Keratinocyte (primary cell): ENCODE results near the gene TMEFF2. TPM values are rescaled to one million over a fixed set of nuclear protein-coding genes. Genes with fewer than 3 reads are reported as not detected.

Experiments used
- DNase-seq: peaks from one replicate; pipeline ENCODE4 v3.0.0-alpha.2; 2011; ENCODE audit warnings: low read depth, missing footprints, low spot score
- FAIRE-seq: peaks from 2 replicates; lab custom pipeline; 2011; peaks lifted over from hg19 to GRCh38; lab: Jason Lieb, UNC
- H2AFZ ChIP-seq: 2 replicates; pipeline ENCODE4 v1.6.0; 2012; ENCODE audit warnings: low read length, control low read depth, inconsistent platforms; ENCODE audit not compliant: control insufficient read depth
- H3K27ac ChIP-seq: 2 replicates; pipeline ENCODE4 v1.5.1; 2011; ENCODE audit warnings: low read length; ENCODE audit not compliant: control insufficient read depth, insufficient read depth
- H3K27me3 ChIP-seq: 3 replicates; pipeline ENCODE4 v1.6.0; 2011; ENCODE audit warnings: low read length; ENCODE audit not compliant: control insufficient read depth, insufficient read depth; ENCODE audit errors: extremely low read depth
- H3K36me3 ChIP-seq, 2 experiments: 2 replicates in 1 of 2; 3 replicates in 1 of 2; pipeline ENCODE4 v1.5.1; 2011; ENCODE audit warnings: low read length in 2 of 2, mild to moderate bottlenecking in 1 of 2; ENCODE audit not compliant: control insufficient read depth in 2 of 2, insufficient read depth in 2 of 2; ENCODE audit errors: extremely low read depth in 1 of 2
- H3K4me1 ChIP-seq: 3 replicates; pipeline ENCODE4 v1.5.1; 2011; ENCODE audit warnings: low read length; ENCODE audit not compliant: control insufficient read depth, insufficient read depth; ENCODE audit errors: extremely low read depth
- H3K4me2 ChIP-seq: 3 replicates; pipeline ENCODE4 v1.6.0; 2011; ENCODE audit warnings: low read depth, low read length; ENCODE audit not compliant: control insufficient read depth, insufficient read depth; ENCODE audit errors: extremely low read depth
- H3K4me3 ChIP-seq, 3 experiments: fragments of 200-600 bp in 1 of 3; sonication (generic) in 1 of 3; 2 replicates in 2 of 3; 3 replicates in 1 of 3; pipeline ENCODE4 v1.5.1; 2011 to 2016; ENCODE audit warnings: low read length in 3 of 3, mild to moderate bottlenecking in 3 of 3, control low read depth in 2 of 3, inconsistent platforms in 1 of 3, low read depth in 1 of 3, mixed read lengths in 1 of 3, mixed run types in 1 of 3, moderate library complexity in 1 of 3; ENCODE audit not compliant: control insufficient read depth in 2 of 3, insufficient read depth in 2 of 3; ENCODE audit errors: extremely low read depth in 1 of 3
- H3K79me2 ChIP-seq: 2 replicates; pipeline ENCODE4 v1.6.0; 2012; ENCODE audit warnings: low read length; ENCODE audit not compliant: control insufficient read depth, insufficient read depth
- H3K9ac ChIP-seq: 3 replicates; pipeline ENCODE4 v1.6.0; 2011; ENCODE audit warnings: low read length; ENCODE audit not compliant: control insufficient read depth, insufficient read depth; ENCODE audit errors: extremely low read depth
- H3K9me1 ChIP-seq: 3 replicates; pipeline ENCODE4 v1.6.0; 2011; ENCODE audit warnings: low read length; ENCODE audit not compliant: control insufficient read depth, insufficient read depth; ENCODE audit errors: extremely low read depth
- H3K9me3 ChIP-seq: 2 replicates; pipeline ENCODE4 v1.5.1; 2012; ENCODE audit warnings: low read depth, low read length; ENCODE audit not compliant: control insufficient read depth
- H4K20me1 ChIP-seq: 3 replicates; pipeline ENCODE4 v1.6.0; 2011; ENCODE audit warnings: low read length; ENCODE audit not compliant: control insufficient read depth, insufficient read depth; ENCODE audit errors: extremely low read depth
- EZH2 ChIP-seq: IDR thresholded peaks from one replicate; pipeline ENCODE4 v1.6.1; 2012; ENCODE audit warnings: inconsistent platforms, mild to moderate bottlenecking, low read length, moderate library complexity
- dilution Hi-C: fragments of 300-500 bp; cut with MboI; formaldehyde crosslinking; loops from one replicate; pipeline ENCODE4 v1.7.0; 2020; ENCODE audit warnings: low sequenced_read_pairs; ENCODE audit not compliant: extremely low pct_ligation_motif_present
- polyA plus RNA-seq, 5 experiments: library from polyadenylated mRNA; depleted of rRNA in 3 of 5; stranded (reverse) in 3 of 5; stranded (forward) in 1 of 5; unstranded in 1 of 5; fragments of >200 nt; gene quantifications; 1 replicate in 1 of 5; 2 replicates in 3 of 5; 3 replicates in 1 of 5; pipeline versions ENCODE4 v1.2.1 to v1.2.3, GENCODE V29; 2011 to 2012; ENCODE audit warnings: missing spikeins in 2 of 5, low read depth in 1 of 5, low replicate concordance in 1 of 5
- TF ChIP-seq, protein P1 (sequence below), 3 experiments: IDR thresholded peaks in 1 of 3; conservative IDR thresholded peaks in 1 of 3; optimal IDR thresholded peaks in 1 of 3; 2 replicates in 2 of 3; 3 replicates in 1 of 3; pipeline versions ENCODE3 to v1.5.1; 2011; ENCODE audit warnings: low read length in 3 of 3, mild to moderate bottlenecking in 3 of 3, moderate library complexity in 2 of 3, control low read depth in 1 of 3, inconsistent platforms in 1 of 3; ENCODE audit not compliant: insufficient read depth in 2 of 3; ENCODE audit errors: extremely low read depth in 1 of 3

Gene TMEFF2
- polyA plus RNA-seq, 1 donor (not counting 4 experiments of a cell fraction or from before 2014, with no cell fraction given), result not detected

DNA sequence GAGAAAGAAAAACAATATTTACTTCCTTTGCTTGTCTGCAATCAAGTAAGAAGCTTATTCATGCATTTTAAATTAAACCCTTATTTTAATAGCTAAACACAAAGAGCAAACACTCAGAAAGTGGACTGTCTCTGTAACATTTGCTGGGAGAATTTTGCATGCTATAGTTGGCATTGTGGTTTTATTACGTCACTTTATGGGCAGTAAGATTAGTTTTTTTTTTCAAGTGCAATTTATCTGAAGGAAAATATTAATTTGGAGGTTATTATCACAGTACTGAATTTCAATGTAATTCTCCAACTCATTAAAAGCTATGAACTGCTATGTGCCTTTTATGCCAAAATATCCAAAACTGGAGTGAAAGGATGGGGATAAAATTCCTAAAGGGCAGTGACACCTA is 103.3 kb downstream of the TMEFF2 start:
- Histone ChIP-seq H3K27me3 (no peaks in the 10 kb centered on the region), H3K9me1 (peaks cover 2% of the 10 kb centered on the region), H3K79me2 (no peaks in the 10 kb centered on the region), H3K27ac (no peak overlapping the region), H3K4me2 (no peak overlapping the region), H3K4me1 (no peaks in the 10 kb centered on the region), H3K9ac (no peak overlapping the region), H3K9me3 (no peaks in the 10 kb centered on the region), H3K4me3 (no peak overlapping the region), H3K36me3 (no peaks in the 10 kb centered on the region), H2AFZ (no peak overlapping the region), H4K20me1 (no peaks in the 10 kb centered on the region)
- no peak for FAIRE-seq
- dilution Hi-C loops, result no loop called here
- DNase-seq, result no peak
- TF ChIP-seq, protein P1, sequence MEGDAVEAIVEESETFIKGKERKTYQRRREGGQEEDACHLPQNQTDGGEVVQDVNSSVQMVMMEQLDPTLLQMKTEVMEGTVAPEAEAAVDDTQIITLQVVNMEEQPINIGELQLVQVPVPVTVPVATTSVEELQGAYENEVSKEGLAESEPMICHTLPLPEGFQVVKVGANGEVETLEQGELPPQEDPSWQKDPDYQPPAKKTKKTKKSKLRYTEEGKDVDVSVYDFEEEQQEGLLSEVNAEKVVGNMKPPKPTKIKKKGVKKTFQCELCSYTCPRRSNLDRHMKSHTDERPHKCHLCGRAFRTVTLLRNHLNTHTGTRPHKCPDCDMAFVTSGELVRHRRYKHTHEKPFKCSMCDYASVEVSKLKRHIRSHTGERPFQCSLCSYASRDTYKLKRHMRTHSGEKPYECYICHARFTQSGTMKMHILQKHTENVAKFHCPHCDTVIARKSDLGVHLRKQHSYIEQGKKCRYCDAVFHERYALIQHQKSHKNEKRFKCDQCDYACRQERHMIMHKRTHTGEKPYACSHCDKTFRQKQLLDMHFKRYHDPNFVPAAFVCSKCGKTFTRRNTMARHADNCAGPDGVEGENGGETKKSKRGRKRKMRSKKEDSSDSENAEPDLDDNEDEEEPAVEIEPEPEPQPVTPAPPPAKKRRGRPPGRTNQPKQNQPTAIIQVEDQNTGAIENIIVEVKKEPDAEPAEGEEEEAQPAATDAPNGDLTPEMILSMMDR (optimal IDR thresholded peaks at IDR 0.05 in 1 of 3, IDR thresholded peaks at IDR 0.05 in 1 of 3, conservative IDR thresholded peaks at IDR 0.05 in 1 of 3; ENCODE audit: extremely low read depth in 1 of 3, insufficient read depth in 2 of 3, low read length in 3 of 3), result no peak
- no peak for TF ChIP-seq EZH2

DNA sequence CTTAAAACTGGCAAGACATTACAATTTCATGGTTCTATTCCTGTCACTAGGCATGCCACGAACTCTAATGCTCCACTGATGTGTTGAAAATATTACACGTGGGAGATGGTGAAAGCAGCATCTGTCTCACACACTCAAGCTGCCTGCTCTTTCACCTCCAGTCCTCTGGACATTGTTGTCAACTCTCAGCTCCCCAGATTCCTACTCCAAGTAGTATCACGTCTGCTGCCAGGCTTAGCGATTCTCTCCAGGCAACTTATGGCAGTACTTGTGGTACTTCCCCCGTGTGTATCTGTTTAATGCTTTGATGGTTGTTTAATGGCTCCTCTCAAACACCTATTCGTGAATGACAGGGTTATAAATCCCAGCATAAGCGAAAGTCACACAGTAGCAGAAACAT is 103.8 kb downstream of the TMEFF2 start:
- peaks cover 2% of the 10 kb centered on the region for H3K9me1 ChIP-seq
- no peaks in the 10 kb centered on the region for H3K27me3 ChIP-seq
- H3K9ac ChIP-seq, result no peak overlapping the region
- no peaks in the 10 kb centered on the region for H3K36me3 ChIP-seq
- DNase-seq, result no peak
- H3K4me2 ChIP-seq, result no peak overlapping the region
- H3K9me3 ChIP-seq, result no peaks in the 10 kb centered on the region
- H3K27ac ChIP-seq, result no peak overlapping the region
- TF ChIP-seq, protein P1 (optimal IDR thresholded peaks at IDR 0.05 in 1 of 3, IDR thresholded peaks at IDR 0.05 in 1 of 3, conservative IDR thresholded peaks at IDR 0.05 in 1 of 3; ENCODE audit: extremely low read depth in 1 of 3, insufficient read depth in 2 of 3, low read length in 3 of 3), result no peak
- TF ChIP-seq EZH2, result no peak
- H3K4me3 ChIP-seq, result no peak overlapping the region
- FAIRE-seq, result no peak
- no peaks in the 10 kb centered on the region for H3K4me1 ChIP-seq
- H4K20me1 ChIP-seq, result no peaks in the 10 kb centered on the region
- H3K79me2 ChIP-seq, result no peaks in the 10 kb centered on the region
- dilution Hi-C loops, result no loop called here
- H2AFZ ChIP-seq, result no peak overlapping the region
